ENCODE data around the gene GIPR. TPM values are rescaled to one million over a fixed set of nuclear protein-coding genes. Genes with fewer than 3 reads are reported as not detected.
A peak's percentile ranks its signal among the peaks of the same experiment; 100 is the strongest.

Gene GIPR
- total and polyA plus RNA-seq, 4 donors, result 0.45 to 2.4 TPM; not detected in 2

GRCh38 chr19:45659096-45659729 is 8.8 kb upstream of the GIPR start:
- ATAC-seq (ENCODE audit: low FRiP score), result no peak
- no peaks in the 10 kb centered on the region for H3K27me3 ChIP-seq (ENCODE audit: control insufficient read depth in 1 of 2, insufficient read depth in 2 of 2, low read length in 1 of 2)
- H3K4me1 ChIP-seq (ENCODE audit: control insufficient read depth in 1 of 2, insufficient read depth in 2 of 2, low read length in 2 of 2), result no peaks in the 10 kb centered on the region
- 72 to 74% methylated on average over 6 of the region's 6 CpGs for WGBS, 2 donors
- no peak overlapping the region for H3K27ac ChIP-seq (ENCODE audit: low read depth in 1 of 2, low read length in 2 of 2)
- H3K9me3 ChIP-seq (ENCODE audit: control insufficient read depth, low read length), result no peaks in the 10 kb centered on the region
- no peak for DNase-seq
- H3K36me3 ChIP-seq (ENCODE audit: control insufficient read depth in 1 of 2, insufficient read depth in 2 of 2, low read length in 1 of 2), result no peaks in the 10 kb centered on the region
- H3K4me3 ChIP-seq (ENCODE audit: low read length in 2 of 2), result no peak overlapping the region
- intact Hi-C loops (cut with DNase I), result no loop called here

- H3K9me3 ChIP-seq (ENCODE audit: control insufficient read depth, low read length), result no peaks in the 10 kb centered on the region
- H3K4me3 ChIP-seq (ENCODE audit: low read length in 2 of 2), result no peak overlapping the region
- no peaks in the 10 kb centered on the region for H3K36me3 ChIP-seq (ENCODE audit: control insufficient read depth in 1 of 2, insufficient read depth in 2 of 2, low read length in 1 of 2)
- H3K27ac ChIP-seq (ENCODE audit: low read depth in 1 of 2, low read length in 2 of 2), result no peak overlapping the region
- peaks cover 0 to 2% of the 10 kb centered on the region in 2 donors for H3K27me3 ChIP-seq (ENCODE audit: control insufficient read depth in 1 of 2, insufficient read depth in 2 of 2, low read length in 1 of 2)
- intact Hi-C loops (cut with DNase I), result no loop called here
- no peak for ATAC-seq (ENCODE audit: low FRiP score)
- 37 to 46% methylated on average over 8 of the region's 8 CpGs for WGBS, 2 donors
- no peak for DNase-seq
- no peaks in the 10 kb centered on the region for H3K4me1 ChIP-seq (ENCODE audit: control insufficient read depth in 1 of 2, insufficient read depth in 2 of 2, low read length in 2 of 2)
These were observed 7.4 kb upstream of the GIPR start for GRCh38 chr19:45660636-45661035.

GRCh38 chr19:45663800-45664199 is 4.2 kb upstream of the GIPR start:
- DNase-seq (no peak), ATAC-seq (ENCODE audit: low FRiP score) (no peak)
- Histone ChIP-seq H3K9me3 (ENCODE audit: control insufficient read depth, low read length) (no peaks in the 10 kb centered on the region), H3K36me3 (ENCODE audit: control insufficient read depth in 1 of 2, insufficient read depth in 2 of 2, low read length in 1 of 2) (no peaks in the 10 kb centered on the region), H3K27ac (ENCODE audit: low read depth in 1 of 2, low read length in 2 of 2) (no peak overlapping the region), H3K4me1 (ENCODE audit: control insufficient read depth in 1 of 2, insufficient read depth in 2 of 2, low read length in 2 of 2) (no peaks in the 10 kb centered on the region), H3K27me3 (ENCODE audit: control insufficient read depth in 1 of 2, insufficient read depth in 2 of 2, low read length in 1 of 2) (peaks cover 0 to 2% of the 10 kb centered on the region in 2 donors), H3K4me3 (ENCODE audit: low read length in 2 of 2) (no peak overlapping the region)
- intact Hi-C loops (cut with DNase I), result no loop called here
- WGBS, 2 donors, result 71 to 100% methylated on average over 1 of the region's 1 CpG

- Histone ChIP-seq H3K27me3 (ENCODE audit: control insufficient read depth in 1 of 2, insufficient read depth in 2 of 2, low read length in 1 of 2) (peaks cover 0 to 2% of the 10 kb centered on the region in 2 donors), H3K27ac (ENCODE audit: low read depth in 1 of 2, low read length in 2 of 2) (no peak overlapping the region), H3K4me1 (ENCODE audit: control insufficient read depth in 1 of 2, insufficient read depth in 2 of 2, low read length in 2 of 2) (no peaks in the 10 kb centered on the region), H3K9me3 (ENCODE audit: control insufficient read depth, low read length) (no peaks in the 10 kb centered on the region), H3K36me3 (ENCODE audit: control insufficient read depth in 1 of 2, insufficient read depth in 2 of 2, low read length in 1 of 2) (no peaks in the 10 kb centered on the region), H3K4me3 (ENCODE audit: low read length in 2 of 2) (no peak overlapping the region)
- DNase-seq, result no peak
- intact Hi-C loops (cut with DNase I), result no loop called here
- ATAC-seq (ENCODE audit: low FRiP score), result no peak
- 58 to 69% methylated on average over 7 of the region's 7 CpGs for WGBS, 2 donors
These were observed 3.4 kb upstream of the GIPR start for GRCh38 chr19:45664575-45664974.

GRCh38 chr19:45668342-45668871 is 386 bp downstream of the GIPR start:
- 1% methylated on average over 19 of the region's 19 CpGs for WGBS, 2 donors
- Histone ChIP-seq H3K27me3 (ENCODE audit: control insufficient read depth in 1 of 2, insufficient read depth in 2 of 2, low read length in 1 of 2) (peaks cover 0 to 2% of the 10 kb centered on the region in 2 donors), H3K27ac (ENCODE audit: low read depth in 1 of 2, low read length in 2 of 2) (no peak overlapping the region), H3K4me3 (ENCODE audit: low read length in 2 of 2) (no peak overlapping the region), H3K9me3 (ENCODE audit: control insufficient read depth, low read length) (no peaks in the 10 kb centered on the region), H3K36me3 (ENCODE audit: control insufficient read depth in 1 of 2, insufficient read depth in 2 of 2, low read length in 1 of 2) (no peaks in the 10 kb centered on the region), H3K4me1 (ENCODE audit: control insufficient read depth in 1 of 2, insufficient read depth in 2 of 2, low read length in 2 of 2) (no peaks in the 10 kb centered on the region)
- DNase-seq, result no peak
- ATAC-seq (ENCODE audit: low FRiP score), result no peak
- intact Hi-C loops (cut with DNase I), result no loop called here

GRCh38 chr19:45670670-45671453 is 2.8 kb downstream of the GIPR start:
- DNase-seq, result peak; percentile 70 to 89
- WGBS, 2 donors, result 10 to 11% methylated on average over 37 to 42 of the region's 42 CpGs
- Histone ChIP-seq H3K27ac (ENCODE audit: low read depth in 1 of 2, low read length in 2 of 2) (no peak overlapping the region), H3K4me1 (ENCODE audit: control insufficient read depth in 1 of 2, insufficient read depth in 2 of 2, low read length in 2 of 2) (no peaks in the 10 kb centered on the region), H3K27me3 (ENCODE audit: control insufficient read depth in 1 of 2, insufficient read depth in 2 of 2, low read length in 1 of 2) (no peaks in the 10 kb centered on the region), H3K36me3 (ENCODE audit: control insufficient read depth in 1 of 2, insufficient read depth in 2 of 2, low read length in 1 of 2) (no peaks in the 10 kb centered on the region), H3K9me3 (ENCODE audit: control insufficient read depth, low read length) (no peaks in the 10 kb centered on the region), H3K4me3 (ENCODE audit: low read length in 2 of 2) (no peak overlapping the region)
- intact Hi-C loops (cut with DNase I), result no loop called here
- ATAC-seq (ENCODE audit: low FRiP score), result peak; percentile 65

- intact Hi-C loops (cut with DNase I), result no loop called here
These were observed 6.9 kb downstream of the GIPR start for GRCh38 chr19:45674946-45675345.

GRCh38 chr19:45676851-45677263 is 8.8 kb downstream of the GIPR start:
- intact Hi-C loops (cut with DNase I), result no loop called here
- no peak overlapping the region for H3K27ac ChIP-seq (ENCODE audit: low read depth in 1 of 2, low read length in 2 of 2)
- no peak for DNase-seq
- no peaks in the 10 kb centered on the region for H3K27me3 ChIP-seq (ENCODE audit: control insufficient read depth in 1 of 2, insufficient read depth in 2 of 2, low read length in 1 of 2)
- H3K9me3 ChIP-seq (ENCODE audit: control insufficient read depth, low read length), result no peaks in the 10 kb centered on the region
- 5 to 6% methylated on average over 27 to 28 of the region's 28 CpGs for WGBS, 2 donors
- H3K4me3 ChIP-seq (ENCODE audit: low read length in 2 of 2), result no peak overlapping the region
- no peaks in the 10 kb centered on the region for H3K4me1 ChIP-seq (ENCODE audit: control insufficient read depth in 1 of 2, insufficient read depth in 2 of 2, low read length in 2 of 2)
- no peaks in the 10 kb centered on the region for H3K36me3 ChIP-seq (ENCODE audit: control insufficient read depth in 1 of 2, insufficient read depth in 2 of 2, low read length in 1 of 2)
- no peak for ATAC-seq (ENCODE audit: low FRiP score)

More at GRCh38 chr19:45674946-45675345, 6.9 kb downstream of the GIPR start:
- DNase-seq (no peak), ATAC-seq (ENCODE audit: low FRiP score) (no peak)
- H3K9me3 ChIP-seq (ENCODE audit: control insufficient read depth, low read length), result no peaks in the 10 kb centered on the region
- no peak overlapping the region for H3K4me3 ChIP-seq (ENCODE audit: low read length in 2 of 2)
- no peaks in the 10 kb centered on the region for H3K36me3 ChIP-seq (ENCODE audit: control insufficient read depth in 1 of 2, insufficient read depth in 2 of 2, low read length in 1 of 2)
- WGBS, 2 donors, result 64 to 65% methylated on average over 7 of the region's 7 CpGs
- H3K4me1 ChIP-seq (ENCODE audit: control insufficient read depth in 1 of 2, insufficient read depth in 2 of 2, low read length in 2 of 2), result no peaks in the 10 kb centered on the region
- no peak overlapping the region for H3K27ac ChIP-seq (ENCODE audit: low read depth in 1 of 2, low read length in 2 of 2)
- no peaks in the 10 kb centered on the region for H3K27me3 ChIP-seq (ENCODE audit: control insufficient read depth in 1 of 2, insufficient read depth in 2 of 2, low read length in 1 of 2)

Data from aorta (tissue), 5 donors.